ENCODE measurements around the gene CLEC6A.
"Not testable (repeated sequence)": the region's sequence is repeated elsewhere in the genome, so short reads cannot be mapped to it uniquely, and the experiment has no call there.

Gene CLEC6A

GRCh38 chr12:8496074-8496473 lies 40.3 kb downstream of the CLEC6A start:
- DNase-seq, result not testable (repeated sequence)

DNA sequence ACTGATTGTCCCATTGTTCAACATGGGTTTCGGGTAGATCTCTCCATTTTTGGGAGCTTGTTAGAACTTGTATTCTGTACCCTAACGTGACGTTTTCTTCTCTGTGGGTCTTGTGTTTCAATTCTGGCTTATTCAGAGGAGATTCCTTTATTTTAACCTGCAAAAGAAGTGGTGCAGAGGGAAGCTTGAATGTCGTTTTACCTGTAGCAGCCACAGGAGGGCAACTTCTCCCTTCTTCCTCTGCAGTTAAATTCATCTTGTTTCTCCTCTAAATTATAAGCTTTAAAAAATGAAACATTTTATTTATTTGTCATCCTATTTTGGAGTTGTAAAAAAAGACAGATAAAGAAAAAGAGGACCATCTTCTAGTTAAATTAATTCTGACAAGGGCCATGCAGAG lies 43.9 kb downstream of the CLEC6A start:
- DNase-seq, result no peak

DNA sequence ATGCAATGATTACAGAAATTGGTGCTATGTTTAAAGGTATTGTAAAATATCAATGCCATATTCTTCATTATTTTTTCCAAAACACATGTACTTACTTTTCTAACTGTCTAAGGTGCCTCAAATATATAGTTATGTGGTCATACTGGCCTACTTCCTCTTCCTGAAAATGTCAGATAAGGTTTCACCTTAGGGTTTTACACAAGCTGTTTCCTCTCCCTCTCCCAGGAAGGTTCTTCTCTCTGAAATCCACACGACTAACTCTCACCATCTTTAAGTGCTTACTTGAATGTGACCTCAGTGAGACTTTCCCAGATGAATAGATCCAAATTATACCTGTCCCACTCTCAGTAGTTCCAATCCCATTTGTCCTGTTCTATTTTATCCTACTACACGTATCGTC lies 46.0 kb downstream of the CLEC6A start:
- no peak for DNase-seq

DNA sequence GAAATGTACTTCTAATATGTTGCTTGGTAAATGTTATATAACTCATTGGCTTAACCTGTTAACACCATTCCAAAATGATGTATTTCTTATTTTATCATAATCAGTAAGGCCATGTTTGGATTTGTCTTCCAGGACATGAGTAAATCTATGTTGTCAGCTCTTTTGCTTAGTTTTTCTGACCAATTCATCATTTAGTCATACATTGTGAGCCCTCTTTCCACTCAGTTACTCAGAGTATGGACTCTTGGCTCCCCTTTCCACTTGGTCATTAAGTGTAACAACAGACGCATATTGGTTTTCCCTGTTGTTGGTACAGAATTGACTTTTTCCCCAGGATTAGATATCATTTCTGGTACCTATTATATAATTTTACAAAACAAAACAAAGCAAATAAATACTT lies 48.6 kb downstream of the CLEC6A start:
- no peak for DNase-seq

DNA sequence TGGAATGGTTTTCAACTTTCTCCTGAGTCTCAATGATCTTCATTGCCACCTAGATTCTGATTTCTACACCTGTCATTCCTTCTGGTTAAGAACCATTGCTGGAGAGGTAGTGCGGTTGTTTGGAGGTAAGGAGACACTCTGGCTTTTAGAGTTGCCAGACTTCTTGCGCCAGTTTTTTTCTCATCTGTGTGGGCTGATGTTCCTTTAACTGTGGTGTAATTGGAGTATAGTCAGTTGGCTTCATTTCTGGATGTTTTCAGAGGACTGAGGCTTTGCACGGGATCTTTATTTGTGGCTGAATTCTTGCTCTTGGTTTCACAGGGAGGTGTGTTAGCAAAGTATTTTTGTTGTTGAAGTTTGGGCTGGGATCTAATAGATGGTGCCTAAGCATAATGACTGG lies 51.8 kb downstream of the CLEC6A start:
- no peak for DNase-seq

GRCh38 chr12:8508223-8508622 lies 52.5 kb downstream of the CLEC6A start:
- DNase-seq, result no peak

- no peak for DNase-seq
Measured at GRCh38 chr12:8508910-8509841, 53.4 kb downstream of the CLEC6A start.

- no peak for DNase-seq
Measured at GRCh38 chr12:8513256-8513655, 57.5 kb downstream of the CLEC6A start, which contains the start of gene CLEC4D. Gene CLEC4D, plus strand, starts transcription at chr12:8513503. Its CDS starts 230 bp downstream, at chr12:8513733.

DNA sequence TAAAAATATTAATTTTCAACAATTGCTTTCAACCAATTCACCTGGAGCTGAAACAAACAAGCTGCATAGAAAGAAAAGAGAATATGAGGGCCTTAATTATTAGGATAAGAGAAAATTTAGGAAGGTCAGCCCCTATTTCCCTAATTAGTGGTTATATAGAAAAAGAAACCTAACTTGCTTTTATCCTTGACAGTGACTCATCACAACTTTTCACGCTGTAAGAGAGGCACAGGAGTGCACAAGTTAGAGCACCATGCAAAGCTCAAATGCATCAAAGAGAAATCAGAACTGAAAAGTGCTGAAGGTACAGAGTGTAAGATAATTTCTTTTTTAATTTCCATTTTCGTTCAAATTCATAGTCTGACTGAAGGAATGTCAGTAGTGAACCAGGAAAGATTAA lies 62.2 kb downstream of the CLEC6A start:
- DNase-seq, result no peak

GRCh38 chr12:8519171-8519570 lies 63.4 kb downstream of the CLEC6A start:
- no peak for DNase-seq

DNA sequence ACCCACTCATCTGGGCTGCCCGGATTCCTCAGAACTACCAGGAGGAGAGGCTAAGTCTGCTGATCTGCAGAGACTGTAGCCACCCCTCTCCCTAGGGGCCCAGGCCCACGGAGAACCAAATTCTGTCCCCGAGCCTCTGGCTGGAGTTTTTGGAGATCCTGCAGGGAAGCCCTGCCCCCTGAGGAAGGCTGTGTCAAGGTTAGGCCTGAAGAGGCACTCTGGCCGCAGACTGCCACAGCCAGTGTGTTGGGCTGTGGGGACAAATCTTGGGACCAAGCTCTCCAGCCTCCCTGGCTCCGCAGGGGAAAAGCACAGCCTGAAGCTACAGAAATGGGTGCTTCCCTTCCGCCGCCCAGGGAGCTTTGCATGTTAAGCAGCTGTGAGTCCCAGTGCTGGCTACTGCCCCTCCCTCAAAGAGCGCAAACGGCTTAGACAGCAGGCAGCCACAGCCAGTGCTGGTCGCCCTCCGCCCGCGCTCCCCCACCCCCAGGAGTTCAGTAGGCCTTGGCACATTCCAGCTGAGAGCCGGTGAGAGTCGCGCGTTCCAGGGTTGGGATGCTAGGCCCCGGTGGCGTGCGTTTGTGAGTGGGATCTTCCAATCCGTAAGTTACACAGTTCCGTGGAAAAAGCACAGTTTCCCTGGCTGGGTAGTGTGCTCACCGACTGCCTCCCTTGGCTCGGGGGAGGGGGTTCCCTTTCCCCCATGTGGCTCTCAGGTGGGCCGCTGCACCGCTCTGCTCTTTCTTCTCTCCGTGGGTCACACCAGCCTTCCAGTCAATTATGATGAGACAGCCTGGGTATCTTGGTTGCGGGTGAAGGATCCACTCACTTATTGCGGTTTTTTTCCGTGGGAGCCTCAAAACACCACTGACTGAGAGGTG lies 71.7 kb downstream of the CLEC6A start:
- DNase-seq, result no peak
